GM18519 (cell line): ENCODE results near the gene TSC1.

Experiments
- ATAC-seq: cut with Tn5 transposase; IDR thresholded peaks from one replicate; pipeline ENCODE4 v1.9.1; 2021; ENCODE audit warnings: mild to moderate bottlenecking, moderate library complexity; ENCODE audit not compliant: unreplicated experiment, low FRiP score

TSC1 gene

GRCh38 chr9:132894862-132895835 is 49.3 kb downstream of the TSC1 start:
- ATAC-seq = no peak

GRCh38 chr9:132894346-132894745 is 50.1 kb downstream of the TSC1 start:
- no peak for ATAC-seq

- ATAC-seq = no peak
Observed at GRCh38 chr9:132892400-132892799, 52.0 kb downstream of the TSC1 start.

- no peak for ATAC-seq
Observed at GRCh38 chr9:132888151-132888550, 56.3 kb downstream of the TSC1 start.

GRCh38 chr9:132887181-132888120 is 57.0 kb downstream of the TSC1 start:
- no peak for ATAC-seq

GRCh38 chr9:132886334-132886725 is 58.1 kb downstream of the TSC1 start:
- ATAC-seq = no peak

GRCh38 chr9:132885720-132886333 is 58.6 kb downstream of the TSC1 start:
- ATAC-seq = no peak

- ATAC-seq = no peak
Observed at GRCh38 chr9:132883349-132884294, 60.8 kb downstream of the TSC1 start.

GRCh38 chr9:132882616-132883015 is 61.8 kb downstream of the TSC1 start:
- ATAC-seq = no peak

GRCh38 chr9:132881826-132882225 is 62.6 kb downstream of the TSC1 start:
- ATAC-seq = no peak

- no peak for ATAC-seq
Observed at GRCh38 chr9:132880324-132880661, 64.1 kb downstream of the TSC1 start.

- ATAC-seq = no peak
Observed at GRCh38 chr9:132879457-132880323, 64.7 kb downstream of the TSC1 start.

- ATAC-seq = no peak
Observed at GRCh38 chr9:132878695-132879456, 65.5 kb downstream of the TSC1 start, which contains the start of gene SPACA9. TSS of gene SPACA9 (plus strand) at chr9:132878898. CDS start at chr9:132883948, 5,050 bp downstream.

GRCh38 chr9:132877824-132878694 is 66.4 kb downstream of the TSC1 start, which contains the start of gene AK8:
TSS of gene AK8 (minus strand) at chr9:132878284. CDS start at chr9:132878255, 29 bp downstream.
- peak; percentile 48 for ATAC-seq

- no peak for ATAC-seq
Observed at GRCh38 chr9:132877458-132877823, 67.0 kb downstream of the TSC1 start.

GRCh38 chr9:132876849-132877248 is 67.6 kb downstream of the TSC1 start:
- ATAC-seq = no peak

- no peak for ATAC-seq
Observed at GRCh38 chr9:132875159-132875558, 69.3 kb downstream of the TSC1 start.
